HG02623 (cell line): Measurements from ENCODE around the gene ZNF598.
"Not testable (repeated sequence)": the region's sequence is repeated elsewhere in the genome, so short reads cannot be mapped to it uniquely, and the experiment has no call there.

Source experiments
- ATAC-seq: cut with Tn5 transposase; IDR thresholded peaks from one replicate; pipeline ENCODE4 v1.9.1; 2021; ENCODE audit warnings: moderate library complexity; ENCODE audit not compliant: unreplicated experiment

ZNF598 gene

DNA sequence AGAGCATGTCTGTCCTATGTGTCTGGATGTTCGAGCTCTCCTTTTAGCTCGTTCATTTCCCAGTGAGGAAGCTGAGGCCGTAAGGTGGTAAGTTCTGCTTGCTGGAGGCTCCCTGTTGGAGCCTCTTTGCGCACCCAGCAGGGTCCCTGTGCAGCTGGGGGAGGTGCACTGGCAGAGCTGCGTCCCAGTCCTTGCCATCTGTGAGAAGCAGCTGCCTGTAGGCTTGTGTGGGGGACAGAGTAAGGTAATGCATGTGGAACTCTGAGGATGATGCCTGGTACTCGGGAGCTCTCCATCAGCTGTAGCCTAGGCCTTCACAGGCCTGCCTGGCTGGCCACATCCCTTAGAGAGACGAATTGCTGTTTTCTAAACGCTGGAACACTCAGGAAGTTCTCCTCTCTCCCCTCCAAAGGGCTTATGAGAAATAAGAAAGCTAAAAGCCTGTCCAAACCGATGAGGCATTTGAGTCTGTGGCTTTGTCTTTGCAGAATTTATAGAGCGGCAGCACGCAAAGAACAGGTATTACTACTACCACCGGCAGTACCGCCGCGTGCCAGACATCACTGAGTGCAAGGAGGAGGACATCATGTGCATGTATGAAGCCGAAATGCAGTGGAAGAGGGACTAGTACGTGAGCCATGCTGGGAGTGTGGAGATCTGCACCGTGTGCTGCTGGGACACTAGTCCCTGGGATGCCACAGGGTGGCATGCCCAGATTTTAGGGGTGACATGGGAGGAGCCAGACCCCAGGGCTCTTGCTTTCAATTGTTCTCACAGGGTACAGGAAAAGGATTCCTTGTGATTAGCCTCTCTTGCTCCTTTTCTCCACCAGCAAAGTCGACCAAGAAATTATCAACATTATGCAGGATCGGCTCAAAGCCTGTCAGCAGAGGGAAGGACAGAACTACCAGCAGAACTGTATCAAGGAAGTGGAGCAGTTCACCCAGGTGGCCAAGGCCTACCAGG, 48.7 kb downstream of the ZNF598 start:
- no peak for ATAC-seq

DNA sequence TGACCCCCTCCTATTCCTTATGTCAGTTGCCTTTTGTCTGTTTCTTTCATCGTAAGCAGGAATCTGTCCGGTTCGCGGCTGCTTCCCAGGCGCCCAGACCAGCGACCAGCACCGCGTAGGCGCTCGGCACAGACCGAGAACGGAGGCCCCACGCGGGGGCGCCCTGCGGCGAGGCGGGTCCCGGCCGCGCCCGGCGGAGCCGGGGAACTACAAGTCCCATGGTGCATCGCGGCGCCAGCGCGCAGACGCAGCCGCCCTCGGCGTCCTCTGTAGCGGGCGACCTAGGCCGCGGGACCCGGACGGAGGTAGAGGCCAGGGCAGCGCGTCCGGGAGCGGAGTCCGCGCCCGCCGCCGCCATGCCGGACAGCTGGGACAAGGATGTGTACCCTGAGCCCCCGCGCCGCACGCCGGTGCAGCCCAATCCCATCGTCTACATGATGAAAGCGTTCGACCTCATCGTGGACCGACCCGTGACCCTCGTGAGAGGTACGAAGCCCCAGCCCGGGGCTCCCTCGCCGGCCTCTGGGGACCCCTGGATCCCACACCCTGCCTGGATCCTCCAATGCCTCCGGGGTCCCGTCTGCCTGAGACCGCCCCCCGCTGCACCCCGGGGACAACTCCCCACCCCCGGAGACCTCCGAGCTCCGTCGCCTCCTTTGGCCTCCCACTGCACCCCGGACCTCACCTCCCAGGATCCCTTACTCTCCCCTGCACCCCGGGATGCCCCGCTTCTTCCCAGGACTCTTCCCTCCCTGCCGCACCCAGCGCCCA, 50.2 kb downstream of the ZNF598 start, which contains the start of gene NDUFB10:
Gene NDUFB10, plus strand, starts transcription at position 270 of the 771 bp plus-strand sequence. Its CDS starts 87 bp downstream, at position 357.
- peak; percentile 70 for ATAC-seq

DNA sequence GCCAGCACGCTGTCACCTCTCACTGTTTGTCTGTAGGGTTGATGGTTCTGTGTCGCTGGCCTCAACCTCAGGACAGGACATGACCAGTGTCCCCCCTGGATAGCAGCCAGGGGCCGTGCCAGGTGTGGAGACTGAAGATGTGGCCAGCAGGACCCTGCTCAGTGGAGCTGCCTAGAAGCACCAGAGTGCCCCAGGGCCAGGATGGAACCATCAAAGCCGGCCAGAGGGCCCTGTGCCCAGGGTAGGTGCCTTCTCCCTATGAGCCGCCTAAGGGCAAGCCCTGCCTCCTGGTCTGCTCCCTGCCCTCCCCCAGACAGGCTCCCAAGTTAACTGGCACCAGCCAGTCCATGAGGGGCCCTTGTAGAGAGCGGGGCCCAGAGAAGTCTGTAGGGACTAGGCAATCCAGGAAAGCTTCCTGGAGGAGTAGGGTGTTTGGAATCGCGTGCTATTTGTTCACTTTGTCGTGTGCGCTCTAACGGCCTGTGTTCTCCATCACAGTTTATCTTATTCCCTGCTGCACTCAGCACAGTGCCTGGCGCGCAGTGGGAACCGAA, 50.8 kb downstream of the ZNF598 start:
- no peak for ATAC-seq

DNA sequence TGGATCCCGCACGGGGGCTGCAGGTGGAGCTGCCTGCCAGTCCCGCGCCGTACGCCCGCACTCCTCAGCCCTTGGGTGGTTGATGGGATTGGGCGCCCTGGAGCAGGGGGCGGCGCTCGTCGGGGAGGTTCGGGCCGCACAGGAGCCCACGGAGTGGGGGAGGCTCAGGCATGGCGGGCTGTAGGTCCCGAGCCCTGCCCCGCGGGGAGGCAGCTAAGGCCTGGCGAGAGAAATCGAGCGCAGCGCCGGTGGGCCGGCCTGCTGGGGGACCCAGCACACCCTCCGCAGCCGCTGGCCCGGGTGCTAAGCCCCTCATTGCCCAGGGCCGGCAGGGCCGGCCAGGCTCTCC, 51.5 kb downstream of the ZNF598 start:
- ATAC-seq, result not testable (repeated sequence)

DNA sequence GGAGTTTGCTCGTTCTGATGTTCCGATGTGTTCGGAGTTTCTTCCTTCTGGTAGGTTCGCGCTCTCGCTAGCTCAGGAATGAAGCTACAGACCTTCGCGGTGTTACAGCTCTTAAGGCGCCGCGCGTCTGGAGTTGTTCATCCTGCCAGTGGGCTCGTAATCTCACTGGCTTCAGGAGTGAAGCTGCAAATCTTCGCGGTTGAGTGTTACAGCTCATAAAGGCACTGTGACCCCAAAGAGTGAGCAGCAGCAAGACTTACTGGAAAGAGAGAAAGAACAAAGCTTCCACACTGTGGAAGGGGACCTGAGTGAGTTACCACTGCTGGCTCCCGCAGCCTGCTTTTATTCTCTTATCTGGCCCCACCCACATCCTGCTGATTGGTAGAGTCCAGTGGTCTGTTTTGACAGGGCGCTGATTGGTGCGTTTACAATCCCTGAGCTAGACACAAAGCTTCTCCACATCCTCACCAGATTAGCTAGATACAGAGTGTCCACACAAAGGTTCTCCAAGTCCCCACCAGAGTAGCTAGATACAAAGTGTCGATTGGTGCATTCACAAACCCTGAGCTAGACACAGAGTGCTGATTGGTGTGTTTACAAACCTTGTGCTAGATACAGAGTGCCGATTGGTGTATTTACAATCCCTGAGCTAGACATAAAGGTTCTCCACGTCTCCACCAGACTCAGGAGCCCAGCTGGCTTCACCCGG, 52.0 kb downstream of the ZNF598 start:
- ATAC-seq, result not testable (repeated sequence)

DNA sequence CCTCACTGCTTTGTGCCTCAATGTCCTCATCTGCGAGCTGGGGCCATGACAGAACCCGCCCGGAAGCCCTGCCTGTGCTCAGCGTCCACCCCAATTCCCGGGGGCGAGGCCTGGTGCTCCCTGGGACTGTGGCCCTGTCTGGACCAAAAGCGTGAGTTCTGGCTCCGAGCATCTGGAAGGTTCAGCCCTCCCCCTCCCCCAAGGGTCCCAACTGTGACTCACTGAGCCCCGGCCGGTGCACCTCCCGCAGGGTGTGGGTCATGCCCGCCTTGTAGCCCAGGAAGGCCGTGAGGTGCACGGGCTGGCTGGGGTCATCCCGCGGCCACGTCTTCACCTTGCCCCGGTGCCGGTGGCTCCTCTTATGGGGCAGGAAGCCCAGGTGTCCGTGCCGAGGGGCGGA, 55.9 kb downstream of the ZNF598 start:
- ATAC-seq, result no peak

DNA sequence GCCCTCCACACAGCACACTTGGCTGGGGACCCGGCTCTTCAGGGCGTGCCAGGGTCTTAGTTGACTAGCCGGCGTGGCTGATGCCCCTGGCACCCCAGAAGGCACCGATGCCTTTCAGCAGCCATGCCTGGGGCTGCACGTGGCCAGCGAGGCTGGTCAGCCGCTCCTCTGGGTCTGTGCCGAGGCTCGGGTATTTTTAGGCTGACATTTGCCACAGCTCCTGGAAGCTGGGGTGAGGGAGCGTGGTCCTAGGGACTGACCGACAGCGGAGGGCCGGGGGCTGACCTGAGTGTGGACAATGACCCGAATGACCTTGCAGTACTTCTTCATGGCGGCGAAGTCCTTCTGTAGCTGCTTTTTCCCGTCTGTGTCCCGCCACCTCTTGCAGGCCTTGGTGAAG, 59.1 kb downstream of the ZNF598 start:
- ATAC-seq, result no peak

DNA sequence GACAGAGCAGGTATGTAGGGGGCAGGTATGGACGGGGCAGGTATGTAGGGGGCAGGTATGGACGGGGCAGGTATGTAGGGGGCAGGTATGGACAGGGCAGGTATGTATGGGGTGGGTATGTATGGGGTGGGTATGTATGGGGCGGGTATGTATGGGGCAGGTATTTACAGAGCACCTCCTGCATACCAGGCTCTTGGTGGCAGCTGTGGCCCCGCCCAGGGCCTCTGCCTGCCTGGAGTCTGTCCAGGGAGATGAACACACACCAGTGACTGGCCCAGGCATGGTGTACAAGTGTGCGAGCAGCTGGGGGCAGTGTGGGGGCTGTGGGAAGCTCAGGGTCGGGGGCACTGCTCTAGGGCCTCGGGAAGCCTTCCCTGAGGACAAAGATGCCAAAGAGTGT, 59.6 kb downstream of the ZNF598 start:
- no peak for ATAC-seq

DNA sequence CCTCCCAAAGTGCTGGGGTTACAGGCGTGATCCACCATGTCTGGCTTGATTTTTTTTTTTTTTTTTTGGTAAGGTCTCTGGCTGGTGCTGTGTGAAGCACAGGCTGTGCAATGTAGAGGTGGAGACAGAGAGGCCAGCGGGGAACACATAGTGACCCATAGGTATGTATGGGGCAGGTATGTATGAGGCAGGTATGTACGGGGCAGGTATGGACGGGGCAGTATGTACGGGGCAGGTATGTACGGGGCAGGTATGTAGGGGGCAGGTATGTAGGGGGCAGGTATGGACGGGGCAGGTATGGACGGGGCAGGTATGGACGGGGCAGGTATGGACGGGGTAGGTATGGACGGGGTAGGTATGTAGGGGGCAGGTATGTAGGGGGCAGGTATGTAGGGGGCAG, 60.1 kb downstream of the ZNF598 start:
- no peak for ATAC-seq
